GM23338 (cell line): ENCODE results near the gene ZNF282.

Experiments used
- POLR2AphosphoS5 ChIP-seq: IDR thresholded peaks from 2 replicates; pipeline ENCODE4 v1.6.1; 2016; ENCODE audit warnings: antibody characterized with exemption, low read depth
- TF ChIP-seq, protein P1 (sequence below), 2 experiments: fragments of 200-600 bp in 1 of 2; sonication (generic) in 1 of 2; conservative IDR thresholded peaks; 2 replicates each; pipeline versions ENCODE4 v1.5.1 to v1.6.1; 2016 to 2017; ENCODE audit warnings: antibody characterized with exemption in 2 of 2, low read depth in 2 of 2, mild to moderate bottlenecking in 2 of 2, moderate library complexity in 1 of 2

DNA sequence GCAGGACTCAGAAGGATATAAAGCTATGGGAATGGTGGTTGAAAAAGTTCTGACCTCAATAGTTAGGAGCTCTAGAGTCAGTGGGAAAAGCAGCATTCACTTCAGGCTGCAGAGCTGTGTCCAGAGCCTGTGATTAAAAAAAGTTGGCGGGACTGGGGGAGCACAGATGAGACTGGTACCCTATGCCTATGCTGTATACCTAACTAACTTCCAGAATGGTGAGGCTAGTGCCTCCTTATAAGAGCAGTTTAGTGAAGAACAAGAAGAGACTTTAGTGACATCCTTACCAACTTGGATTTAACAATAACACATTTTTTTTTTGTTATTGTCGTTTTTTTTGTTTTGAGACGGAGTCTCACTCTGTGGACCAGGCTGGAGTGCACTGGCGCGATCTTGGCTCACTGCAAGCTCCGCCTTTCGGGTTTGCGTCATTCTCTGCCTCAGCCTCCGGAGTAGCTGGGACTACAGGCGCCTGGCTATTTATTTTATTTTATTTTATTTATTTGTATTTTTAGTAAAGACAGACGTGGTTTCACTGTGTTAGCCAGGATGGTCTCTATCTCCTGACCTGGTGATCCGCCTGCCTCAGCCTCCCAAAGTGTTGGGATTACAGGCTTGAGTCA, 6.6 kb upstream of the ZNF282 start:
- no peak for TF ChIP-seq POLR2AphosphoS5
- TF ChIP-seq, protein P1, sequence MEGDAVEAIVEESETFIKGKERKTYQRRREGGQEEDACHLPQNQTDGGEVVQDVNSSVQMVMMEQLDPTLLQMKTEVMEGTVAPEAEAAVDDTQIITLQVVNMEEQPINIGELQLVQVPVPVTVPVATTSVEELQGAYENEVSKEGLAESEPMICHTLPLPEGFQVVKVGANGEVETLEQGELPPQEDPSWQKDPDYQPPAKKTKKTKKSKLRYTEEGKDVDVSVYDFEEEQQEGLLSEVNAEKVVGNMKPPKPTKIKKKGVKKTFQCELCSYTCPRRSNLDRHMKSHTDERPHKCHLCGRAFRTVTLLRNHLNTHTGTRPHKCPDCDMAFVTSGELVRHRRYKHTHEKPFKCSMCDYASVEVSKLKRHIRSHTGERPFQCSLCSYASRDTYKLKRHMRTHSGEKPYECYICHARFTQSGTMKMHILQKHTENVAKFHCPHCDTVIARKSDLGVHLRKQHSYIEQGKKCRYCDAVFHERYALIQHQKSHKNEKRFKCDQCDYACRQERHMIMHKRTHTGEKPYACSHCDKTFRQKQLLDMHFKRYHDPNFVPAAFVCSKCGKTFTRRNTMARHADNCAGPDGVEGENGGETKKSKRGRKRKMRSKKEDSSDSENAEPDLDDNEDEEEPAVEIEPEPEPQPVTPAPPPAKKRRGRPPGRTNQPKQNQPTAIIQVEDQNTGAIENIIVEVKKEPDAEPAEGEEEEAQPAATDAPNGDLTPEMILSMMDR (conservative IDR thresholded peaks at IDR 0.05; ENCODE audit: low read depth in 2 of 2) = no peak
